K562 (cell line): ENCODE measurements around the gene ORMDL2. TPM values are rescaled to one million over a fixed set of nuclear protein-coding genes. Genes with fewer than 3 reads are reported as not detected.

Experiments
- ARNT ChIP-seq, 2 experiments: fragments of 450-650 bp; IDR thresholded peaks; 2 replicates each; pipeline ENCODE4 v1.6.1; 2016; ENCODE audit warnings: mild to moderate bottlenecking in 1 of 2
- ATF1 ChIP-seq, 2 experiments: fragments of 450-650 bp in 1 of 2; IDR thresholded peaks; 2 replicates each; pipeline ENCODE4 v1.6.1; 2016; ENCODE audit warnings: missing compliant biosample characterization in 1 of 2, missing genetic modification characterization in 1 of 2
- BACH1 ChIP-seq: fragments of 200-800 bp; sonication (Bioruptor generic); IDR thresholded peaks from 2 replicates; pipeline ENCODE4 v1.6.1; 2016; ENCODE audit warnings: missing genetic modification characterization, missing compliant biosample characterization
- CREM ChIP-seq: IDR thresholded peaks from 2 replicates; pipeline ENCODE4 v1.6.1; 2014; ENCODE audit warnings: antibody characterized with exemption, low read depth
- CXXC5 ChIP-seq: fragments of 250-450 bp; sonication (Bioruptor Pico); IDR thresholded peaks from 2 replicates; pipeline ENCODE4 v1.8.0; 2022; ENCODE audit warnings: inconsistent platforms, mild to moderate bottlenecking, moderate library complexity
- E2F4 ChIP-seq: sonication (generic); formaldehyde crosslinking; IDR thresholded peaks from 2 replicates; pipeline ENCODE4 v1.8.0; 2022; ENCODE audit warnings: mild to moderate bottlenecking, low read depth, missing genetic modification reagents
- ETV1 ChIP-seq: fragments of 450-650 bp; conservative IDR thresholded peaks from 2 replicates; pipeline ENCODE4 v1.6.1; 2016; ENCODE audit warnings: missing genetic modification characterization, control low read depth, low read depth, missing compliant biosample characterization
- FIP1L1 ChIP-seq: fragments of 200-400 bp; formaldehyde crosslinking; IDR thresholded peaks from 2 replicates; pipeline ENCODE4 v1.6.1; 2018; ENCODE audit warnings: mild to moderate bottlenecking, low read depth, low read length; ENCODE audit not compliant: poor library complexity, severe bottlenecking
- FOXK2 ChIP-seq, 2 experiments: fragments of 450-650 bp; IDR thresholded peaks in 1 of 2; conservative IDR thresholded peaks in 1 of 2; 2 replicates each; pipeline ENCODE4 v1.6.1; 2016; ENCODE audit warnings: low read depth in 2 of 2, mild to moderate bottlenecking in 1 of 2
- FOXP1 ChIP-seq: sonication (generic); formaldehyde crosslinking; IDR thresholded peaks from 2 replicates; pipeline ENCODE4 v1.8.0; 2022; ENCODE audit warnings: mild to moderate bottlenecking, missing genetic modification reagents
- HBP1 ChIP-seq: fragments of 450-650 bp; formaldehyde crosslinking; IDR thresholded peaks from 2 replicates; pipeline ENCODE4 v1.4.0; 2022; ENCODE audit warnings: missing genetic modification characterization
- MCM7 ChIP-seq, 2 experiments: fragments of 450-650 bp; IDR thresholded peaks; 2 replicates each; pipeline ENCODE4 v1.6.1; 2016 to 2018
- NFIX ChIP-seq: fragments of 250-450 bp; sonication (Bioruptor Pico); IDR thresholded peaks from 2 replicates; pipeline ENCODE4 v1.4.0; 2020; ENCODE audit warnings: low read depth, mild to moderate bottlenecking, moderate library complexity
- NR2C2 ChIP-seq, 2 experiments: fragments of 200-800 bp in 1 of 2; sonication (Bioruptor generic) in 1 of 2; sonication (generic) in 1 of 2; formaldehyde crosslinking in 1 of 2; IDR thresholded peaks; 2 replicates each; pipeline versions ENCODE4 v1.6.1 to v1.8.0; 2016 to 2022; ENCODE audit warnings: mild to moderate bottlenecking in 1 of 2, missing compliant biosample characterization in 1 of 2, missing genetic modification characterization in 1 of 2, missing genetic modification reagents in 1 of 2
- NRF1 ChIP-seq, 2 experiments: fragments of 450-650 bp; IDR thresholded peaks in 1 of 2; conservative IDR thresholded peaks in 1 of 2; 2 replicates each; pipeline ENCODE4 v1.6.1; 2014; ENCODE audit warnings: mild to moderate bottlenecking in 2 of 2
- RBM22 ChIP-seq: fragments of 200-400 bp; formaldehyde crosslinking; IDR thresholded peaks from 2 replicates; pipeline ENCODE4 v1.6.1; 2018; ENCODE audit warnings: low read length, low read depth; ENCODE audit not compliant: poor library complexity, severe bottlenecking
- STAT5A ChIP-seq: IDR thresholded peaks from 2 replicates; pipeline ENCODE4 v1.6.1; 2012; ENCODE audit warnings: low read length, inconsistent platforms, borderline replicate concordance
- TCF7L2 ChIP-seq: fragments of 150-350 bp; IDR thresholded peaks from 2 replicates; pipeline ENCODE4 v1.6.1; 2016; ENCODE audit warnings: low read depth, mild to moderate bottlenecking, low read length, moderate library complexity
- VEZF1 ChIP-seq: fragments of 200-800 bp; sonication (Bioruptor generic); IDR thresholded peaks from 2 replicates; pipeline ENCODE4 v1.6.1; 2017; ENCODE audit warnings: missing genetic modification characterization, missing compliant biosample characterization
- WHSC1 ChIP-seq: IDR thresholded peaks from one replicate; pipeline ENCODE4 v1.6.1; 2012; ENCODE audit warnings: low read length, control low read depth, inconsistent platforms
- ZBED1 ChIP-seq: IDR thresholded peaks from 2 replicates; pipeline ENCODE4 v1.6.1; 2014
- ZNF197 ChIP-seq: fragments of 200-800 bp; sonication (Bioruptor generic); IDR thresholded peaks from 2 replicates; pipeline ENCODE4 v1.6.1; 2016; ENCODE audit warnings: low read depth, missing genetic modification characterization, missing compliant biosample characterization
- ZNF583 ChIP-seq: fragments of 250-450 bp; sonication (Bioruptor Pico); IDR thresholded peaks from 2 replicates; pipeline ENCODE4 v1.4.0; 2020
- ZNF717 ChIP-seq: fragments of 250-450 bp; sonication (Bioruptor Pico); IDR thresholded peaks from 2 replicates; pipeline ENCODE4 v1.5.0; 2021
- ZNF766 ChIP-seq: fragments of 200-800 bp; sonication (Bioruptor generic); conservative IDR thresholded peaks from 2 replicates; pipeline ENCODE4 v1.6.1; 2016; ENCODE audit warnings: missing genetic modification characterization, missing compliant biosample characterization
- polyA plus RNA-seq, 8 experiments: library from polyadenylated mRNA; depleted of rRNA in 4 of 8; stranded (reverse) in 5 of 8; unstranded in 3 of 8; fragments of >200 nt; fragmentation: Nextera tagmentation in 2 of 8; fragmentation: Illumina TruSeq in 1 of 8; extraction: Ambion mirVana in 2 of 8; extraction: Trizol in 1 of 8; gene quantifications; 2 replicates each; pipeline versions ENCODE4 v1.2.1 to v1.2.3, GENCODE V29; 2011 to 2014; ENCODE audit warnings: inconsistent platforms in 1 of 8, missing spikeins in 1 of 8
- total RNA-seq, 7 experiments: library from RNA; depleted of rRNA in 6 of 7; stranded (reverse); fragments of >200 nt in 6 of 7; fragmentation: Illumina TruSeq in 2 of 7; extraction: Trizol in 2 of 7; gene quantifications; 2 replicates each; pipeline versions ENCODE4 v1.2.1 to v1.2.3, GENCODE V29; 2011 to 2021; ENCODE audit warnings: low replicate concordance in 1 of 7

ORMDL2 gene
- total and polyA plus RNA-seq, 9 of the 15 experiments (the other 6 are each of a cell fraction or from before 2014, with no cell fraction given), result 9.9 to 113 (median 34.4) TPM

DNA sequence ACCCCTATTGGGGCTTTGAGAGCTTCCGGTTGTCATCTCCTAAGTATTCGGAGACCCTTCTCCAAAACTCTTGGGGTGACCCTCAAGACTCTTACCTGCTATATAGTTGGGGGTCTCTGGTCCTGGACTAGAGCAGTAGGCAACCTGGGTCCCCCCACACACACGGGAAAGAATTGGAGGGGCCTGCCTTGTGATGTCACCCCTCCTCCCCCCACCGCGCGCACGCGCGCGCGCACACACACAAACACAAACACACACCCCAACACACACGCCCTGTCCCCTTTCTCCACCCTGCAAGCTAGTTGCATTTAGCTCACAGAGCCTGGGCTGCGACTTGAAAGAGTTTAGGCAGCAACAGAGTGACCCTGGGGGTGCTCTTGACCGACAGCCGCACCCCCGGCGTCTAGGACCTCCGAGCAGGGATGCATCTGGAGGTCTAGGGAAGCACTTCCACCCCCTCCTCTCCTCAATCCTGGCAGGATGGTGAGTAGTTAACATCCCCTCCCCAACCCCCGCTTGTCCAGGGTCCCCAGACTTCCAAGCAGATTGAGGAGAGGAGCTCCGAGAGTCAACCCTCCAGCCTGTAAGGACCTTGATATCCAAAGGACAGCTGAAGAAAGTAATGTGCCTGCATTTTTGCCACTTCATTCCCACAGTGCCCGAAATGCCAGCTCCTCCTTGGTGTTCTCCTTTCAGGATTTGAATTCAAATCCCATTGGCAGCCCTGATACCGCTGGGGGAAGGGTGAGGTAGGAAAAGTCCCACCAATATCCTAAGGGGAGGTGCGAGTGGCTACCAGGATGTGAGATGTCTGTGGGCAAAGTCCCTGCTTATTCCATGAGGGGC, 13.0 kb downstream of the ORMDL2 start (continued):
- peak; percentile 94 to 95 for TF ChIP-seq NRF1 (conservative IDR thresholded peaks at IDR 0.05 in 1 of 2, IDR thresholded peaks at IDR 0.05 in 1 of 2)
- no peak for TF ChIP-seq STAT5A
- TF ChIP-seq FIP1L1, result no peak
- TF ChIP-seq ZNF197 (CRISPR knock-in tag), result peak; percentile 49; the same call in 1 of the 2 replicates
- TF ChIP-seq FOXP1 (CRISPR knock-in tag), result 0 out of 2 replicates have a peak, but pooled peaks have one; percentile 29
- no peak for TF ChIP-seq ETV1
- TF ChIP-seq ARNT (IDR thresholded peaks at IDR 0.05), result no peak
- no peak for TF ChIP-seq ZNF717
- peak; percentile 14 to 99; a peak in 2 of 4 replicates for TF ChIP-seq FOXK2 (conservative IDR thresholded peaks at IDR 0.05 in 1 of 2, IDR thresholded peaks at IDR 0.05 in 1 of 2; ENCODE audit: low read depth in 2 of 2)
- no peak for TF ChIP-seq ATF1 (CRISPR knock-in tag; IDR thresholded peaks at IDR 0.05)
- TF ChIP-seq ATF1 (tag; IDR thresholded peaks at IDR 0.05), result peak; percentile 93
- no peak for TF ChIP-seq RBM22
- peak; percentile 82 for TF ChIP-seq VEZF1 (CRISPR knock-in tag)
- no peak for TF ChIP-seq E2F4
- TF ChIP-seq TCF7L2, result peak; percentile 86
- TF ChIP-seq CXXC5, result peak; percentile 49
- no peak; the same call in 1 of the 2 replicates for TF ChIP-seq NR2C2 (CRISPR knock-in tag; IDR thresholded peaks at IDR 0.05)
- no peak for TF ChIP-seq NR2C2 (tag; IDR thresholded peaks at IDR 0.05)
- peak; percentile 76 for TF ChIP-seq CREM
- no peak for TF ChIP-seq WHSC1
- TF ChIP-seq HBP1 (CRISPR knock-in tag), result 0 out of 2 replicates have a peak, but pooled peaks have one; percentile 51
- no peak for TF ChIP-seq NFIX (CRISPR knock-in tag)
- no peak for TF ChIP-seq ZNF583
- TF ChIP-seq ZBED1, result no peak
- TF ChIP-seq ZNF766 (CRISPR knock-in tag), result 0 out of 2 replicates have a peak, but pooled peaks have one; percentile 33
- TF ChIP-seq MCM7 (IDR thresholded peaks at IDR 0.05), result no peak
- no peak for TF ChIP-seq BACH1 (tag)
